DOHH2 (cell line): ENCODE data around the gene LCT.

Experiments
- H3F3A ChIP-seq: fragments of 200-600 bp; sonication (generic), shearing (Covaris generic); 2 replicates; pipeline ENCODE4 v1.6.0; 2016; ENCODE audit warnings: antibody characterized with exemption, mild to moderate bottlenecking; ENCODE audit not compliant: control insufficient read depth, insufficient read depth
- H3K27ac ChIP-seq: fragments of 200-600 bp; sonication (generic); 2 replicates; pipeline ENCODE4 v1.5.1; 2014; ENCODE audit warnings: low read depth, mild to moderate bottlenecking, low read length, moderate library complexity
- H3K27me3 ChIP-seq: fragments of 200-600 bp; sonication (generic); 2 replicates; pipeline ENCODE4 v1.6.1; 2014; ENCODE audit warnings: mild to moderate bottlenecking, low read length, mixed read lengths; ENCODE audit not compliant: control insufficient read depth
- H3K36me3 ChIP-seq: fragments of 200-600 bp; sonication (generic); 2 replicates; pipeline ENCODE4 v1.6.1; 2014; ENCODE audit warnings: mild to moderate bottlenecking, low read length, moderate library complexity, mixed read lengths; ENCODE audit not compliant: control insufficient read depth
- H3K4me1 ChIP-seq: fragments of 200-600 bp; sonication (generic); 2 replicates; pipeline ENCODE4 v1.6.1; 2014; ENCODE audit warnings: mild to moderate bottlenecking, low read length, mixed read lengths; ENCODE audit not compliant: control insufficient read depth
- H3K4me2 ChIP-seq: fragments of 200-600 bp; sonication (generic); 2 replicates; pipeline ENCODE4 v1.6.0; 2014; ENCODE audit warnings: mild to moderate bottlenecking, low read length, moderate library complexity
- H3K4me3 ChIP-seq: fragments of 200-600 bp; sonication (generic); 2 replicates; pipeline ENCODE4 v1.5.1; 2014; ENCODE audit warnings: mild to moderate bottlenecking, low read length, mixed read lengths
- H3K79me2 ChIP-seq: fragments of 200-600 bp; sonication (generic); 2 replicates; pipeline ENCODE4 v1.6.1; 2014; ENCODE audit warnings: mild to moderate bottlenecking, low read length, mixed read lengths; ENCODE audit not compliant: control insufficient read depth
- H3K9me2 ChIP-seq: fragments of 200-600 bp; sonication (generic); replicated peaks from 2 replicates; pipeline ENCODE4 v1.6.1; 2014; ENCODE audit warnings: mild to moderate bottlenecking, low read length, mixed read lengths; ENCODE audit not compliant: control insufficient read depth
- H3K9me3 ChIP-seq: fragments of 200-600 bp; sonication (generic); 2 replicates; pipeline ENCODE4 v1.6.1; 2014; ENCODE audit warnings: antibody characterized with exemption, low read length, mixed read lengths; ENCODE audit not compliant: control insufficient read depth, insufficient read depth
- H4K20me1 ChIP-seq: fragments of 200-600 bp; sonication (generic); 2 replicates; pipeline ENCODE4 v1.6.0; 2014; ENCODE audit warnings: low read depth, mild to moderate bottlenecking, antibody characterized with exemption, low read length, moderate library complexity; ENCODE audit not compliant: control insufficient read depth, insufficient read depth
- CTCF ChIP-seq: fragments of 200-600 bp; sonication (generic); IDR thresholded peaks from one replicate; pipeline ENCODE4 v1.5.1; 2014; ENCODE audit warnings: antibody characterized with exemption, mild to moderate bottlenecking, low read depth, low read length; ENCODE audit not compliant: poor library complexity, severe bottlenecking
- EZH2phosphoT487 ChIP-seq: fragments of 200-600 bp; sonication (generic); IDR thresholded peaks from 2 replicates; pipeline ENCODE4 v1.6.1; 2017; ENCODE audit warnings: borderline replicate concordance, mild to moderate bottlenecking, antibody characterized with exemption, low read length, moderate library complexity, mixed read lengths

Gene LCT

GRCh38 chr2:135744760-135745314 is 92.1 kb downstream of the LCT start:
- H3K4me3 ChIP-seq: peak overlapping the region; percentile 82; the same call in 1 of the 2 replicates
- no peaks in the 10 kb centered on the region for H3K27me3 ChIP-seq
- peaks cover 17% of the 10 kb centered on the region for H4K20me1 ChIP-seq
- peak; percentile 44 for TF ChIP-seq CTCF
- no peak for TF ChIP-seq EZH2phosphoT487
- H3K36me3 ChIP-seq: peaks cover 57% of the 10 kb centered on the region
- peaks cover 67% of the 10 kb centered on the region for H3K79me2 ChIP-seq
- no peaks in the 10 kb centered on the region; the same call in 1 of the 2 replicates for H3K9me2 ChIP-seq
- H3K9me3 ChIP-seq: no peaks in the 10 kb centered on the region
- H3K4me2 ChIP-seq: peak overlapping the region; percentile 69
- peaks cover 24% of the 10 kb centered on the region for H3K4me1 ChIP-seq
- no peak overlapping the region for H3K27ac ChIP-seq
- peaks cover 3% of the 10 kb centered on the region; the same call in 1 of the 2 replicates for H3F3A ChIP-seq

GRCh38 chr2:135743860-135744259 is 93.1 kb downstream of the LCT start:
- Histone ChIP-seq H3K79me2 (peaks cover 65% of the 10 kb centered on the region), H3K4me3 (peak overlapping the region; percentile 82), H3K36me3 (peaks cover 50% of the 10 kb centered on the region), H3K4me1 (peaks cover 24% of the 10 kb centered on the region), H3K9me2 (no peaks in the 10 kb centered on the region; the same call in 1 of the 2 replicates), H4K20me1 (peaks cover 17% of the 10 kb centered on the region), H3K4me2 (peak overlapping the region; percentile 69), H3K9me3 (no peaks in the 10 kb centered on the region), H3K27ac (no peak overlapping the region), H3F3A (no peaks in the 10 kb centered on the region), H3K27me3 (no peaks in the 10 kb centered on the region)
- TF ChIP-seq CTCF: no peak

GRCh38 chr2:135742325-135742757 is 94.6 kb downstream of the LCT start:
- peaks cover 24% of the 10 kb centered on the region for H3K4me1 ChIP-seq
- H3F3A ChIP-seq: no peaks in the 10 kb centered on the region
- no peaks in the 10 kb centered on the region for H3K27me3 ChIP-seq
- H3K4me2 ChIP-seq: peak overlapping the region; percentile 69
- H3K9me2 ChIP-seq: no peaks in the 10 kb centered on the region; the same call in 1 of the 2 replicates
- TF ChIP-seq EZH2phosphoT487 (no peak), CTCF (no peak)
- H4K20me1 ChIP-seq: peaks cover 17% of the 10 kb centered on the region
- H3K4me3 ChIP-seq: peak overlapping the region; percentile 82
- peaks cover 41% of the 10 kb centered on the region for H3K36me3 ChIP-seq
- H3K9me3 ChIP-seq: no peaks in the 10 kb centered on the region
- peak overlapping the region; percentile 65 for H3K27ac ChIP-seq
- H3K79me2 ChIP-seq: peaks cover 57% of the 10 kb centered on the region
